Trophoblast cell (in vitro differentiated cells and primary cell): ENCODE results near the gene SEMA3F.

Experiments
- DNase-seq, 2 donors: peaks; one replicate each; pipeline ENCODE4 v3.0.0-alpha.2; 2016
- H2AFZ ChIP-seq: 2 replicates; pipeline ENCODE4 v1.6.1; 2013; ENCODE audit warnings: low read length, moderate library complexity, mild to moderate bottlenecking; ENCODE audit not compliant: insufficient read depth, poor library complexity
- H2AK5ac ChIP-seq: 2 replicates; pipeline ENCODE4 v1.6.1; 2013; ENCODE audit warnings: mild to moderate bottlenecking, low read length
- H2BK120ac ChIP-seq: 2 replicates; pipeline ENCODE4 v1.6.1; 2013; ENCODE audit warnings: low read length, mild to moderate bottlenecking, moderate library complexity; ENCODE audit not compliant: insufficient read depth, poor library complexity
- H2BK12ac ChIP-seq: 2 replicates; pipeline ENCODE4 v1.6.1; 2013; ENCODE audit warnings: mild to moderate bottlenecking, low read length, moderate library complexity
- H2BK5ac ChIP-seq: 2 replicates; pipeline ENCODE4 v1.6.1; 2013; ENCODE audit warnings: low read length, low read depth, moderate library complexity, mild to moderate bottlenecking; ENCODE audit not compliant: poor library complexity
- H3K14ac ChIP-seq: 2 replicates; pipeline ENCODE4 v1.6.1; 2013; ENCODE audit warnings: mild to moderate bottlenecking, low read length
- H3K18ac ChIP-seq: 2 replicates; pipeline ENCODE4 v1.6.1; 2013; ENCODE audit warnings: mild to moderate bottlenecking, low read length
- H3K23ac ChIP-seq: 2 replicates; pipeline ENCODE4 v1.6.1; 2013; ENCODE audit warnings: low read length
- H3K27ac ChIP-seq: 2 replicates; pipeline ENCODE4 v1.5.1; 2013; ENCODE audit warnings: low read depth, mild to moderate bottlenecking, inconsistent platforms, low read length, moderate library complexity
- H3K27me3 ChIP-seq: 2 replicates; pipeline ENCODE4 v1.6.1; 2013; ENCODE audit warnings: inconsistent platforms, mild to moderate bottlenecking, low read length, moderate library complexity; ENCODE audit not compliant: insufficient read depth
- H3K36me3 ChIP-seq, 2 experiments: 1 replicate in 1 of 2; 2 replicates in 1 of 2; pipeline ENCODE4 v1.6.1; 2013; ENCODE audit warnings: low read length in 2 of 2, mild to moderate bottlenecking in 2 of 2, moderate library complexity in 1 of 2; ENCODE audit not compliant: insufficient read depth in 2 of 2, control insufficient read depth in 1 of 2
- H3K4ac ChIP-seq: 2 replicates; pipeline ENCODE4 v1.6.1; 2013; ENCODE audit warnings: low read depth, mild to moderate bottlenecking, low read length, moderate library complexity
- H3K4me1 ChIP-seq, 2 experiments: 1 replicate in 1 of 2; 2 replicates in 1 of 2; pipeline ENCODE4 v1.6.1; 2013; ENCODE audit warnings: low read length in 2 of 2, mild to moderate bottlenecking in 2 of 2, moderate library complexity in 1 of 2; ENCODE audit not compliant: insufficient read depth in 2 of 2, control insufficient read depth in 1 of 2
- H3K4me2 ChIP-seq: 2 replicates; pipeline ENCODE4 v1.6.1; 2013; ENCODE audit warnings: inconsistent platforms, mild to moderate bottlenecking, low read length, moderate library complexity
- H3K4me3 ChIP-seq: 2 replicates; pipeline ENCODE4 v1.5.1; 2013; ENCODE audit warnings: mild to moderate bottlenecking, low read depth, low read length, inconsistent platforms
- H3K79me1 ChIP-seq: one replicate; pipeline ENCODE4 v1.6.1; 2013; ENCODE audit warnings: low read length
- H3K79me2 ChIP-seq: 2 replicates; pipeline ENCODE4 v1.6.1; 2013; ENCODE audit warnings: low read length, mild to moderate bottlenecking; ENCODE audit not compliant: control insufficient read depth, insufficient read depth, poor library complexity
- H3K9ac ChIP-seq: 2 replicates; pipeline ENCODE4 v1.6.1; 2013; ENCODE audit warnings: mild to moderate bottlenecking, low read length
- H3K9me3 ChIP-seq: 2 replicates; pipeline ENCODE4 v1.6.1; 2013; ENCODE audit warnings: low read depth, mild to moderate bottlenecking, control low read depth, inconsistent platforms, low read length; ENCODE audit not compliant: insufficient read depth
- H4K12ac ChIP-seq: 2 replicates; pipeline ENCODE4 v1.6.1; 2013; ENCODE audit warnings: low read depth, mild to moderate bottlenecking, low read length, moderate library complexity
- H4K8ac ChIP-seq: 2 replicates; pipeline ENCODE4 v1.6.1; 2013; ENCODE audit warnings: low read depth, mild to moderate bottlenecking, low read length, moderate library complexity
- H4K91ac ChIP-seq: one replicate; pipeline ENCODE4 v1.6.1; 2013; ENCODE audit warnings: low read depth, mild to moderate bottlenecking, low read length, moderate library complexity
- WGBS: extraction: QIAGEN DNeasy Blood & Tissue Kit; methylation state at CpG from one replicate; pipeline ENCODE4 v1.1.7; 2013; ENCODE audit warnings: missing lambda C conversion rate; ENCODE audit not compliant: insufficient read length, insufficient coverage; ENCODE audit errors: extremely low coverage; 5-methylcytosine and 5-hydroxymethylcytosine counted together

SEMA3F gene

GRCh38 chr3:50212971-50213370 lies 57.8 kb downstream of the SEMA3F start:
- H3K9me3 ChIP-seq = no peaks in the 10 kb centered on the region

GRCh38 chr3:50213373-50213772 lies 58.2 kb downstream of the SEMA3F start:
- Histone ChIP-seq H3K79me2 (no peaks in the 10 kb centered on the region), H3K36me3 (peaks cover 0 to 2% of the 10 kb centered on the region in 2 experiments), H3K4me1 (peaks cover 2 to 3% of the 10 kb centered on the region in 2 experiments), H3K9me3 (peaks cover 3% of the 10 kb centered on the region), H2AK5ac (no peak overlapping the region), H2BK120ac (no peak overlapping the region), H3K4me2 (no peak overlapping the region), H3K23ac (no peak overlapping the region), H4K12ac (no peak overlapping the region), H2BK12ac (no peak overlapping the region), H3K27ac (no peak overlapping the region), H4K8ac (no peak overlapping the region), H3K14ac (no peak overlapping the region), H3K4ac (no peak overlapping the region), H3K9ac (no peak overlapping the region), H3K79me1 (no peaks in the 10 kb centered on the region), H2BK5ac (no peak overlapping the region), H3K4me3 (no peak overlapping the region), H4K91ac (no peak overlapping the region), H3K18ac (no peak overlapping the region), H3K27me3 (no peaks in the 10 kb centered on the region), H2AFZ (no peak overlapping the region)
- DNase-seq = no peak
- no CpG with 5 or more reads among the region's 12 CpGs for WGBS

More at GRCh38 chr3:50212971-50213370, 57.8 kb downstream of the SEMA3F start:
- Histone ChIP-seq H4K91ac (no peak overlapping the region), H3K18ac (peak overlapping the region; percentile 43), H3K27ac (no peak overlapping the region), H2BK12ac (no peak overlapping the region), H3K4me2 (no peak overlapping the region), H2BK5ac (no peak overlapping the region), H3K36me3 (peaks cover 0 to 2% of the 10 kb centered on the region in 2 experiments), H4K12ac (no peak overlapping the region), H2AK5ac (no peak overlapping the region), H4K8ac (no peak overlapping the region), H3K27me3 (no peaks in the 10 kb centered on the region), H3K4ac (no peak overlapping the region), H3K9ac (no peak overlapping the region), H3K79me2 (no peaks in the 10 kb centered on the region), H2BK120ac (peak overlapping the region; percentile 11), H3K23ac (no peak overlapping the region), H3K79me1 (no peaks in the 10 kb centered on the region), H3K4me1 (peaks cover 2 to 3% of the 10 kb centered on the region in 2 experiments), H3K4me3 (no peak overlapping the region), H2AFZ (no peak overlapping the region), H3K14ac (no peak overlapping the region)
- WGBS = no CpG with 5 or more reads among the region's 3 CpGs
- DNase-seq = no peak

- WGBS = no CpG with 5 or more reads among the region's 10 CpGs
These were observed 59.7 kb downstream of the SEMA3F start for GRCh38 chr3:50214824-50215223.

GRCh38 chr3:50215529-50215928 lies 60.4 kb downstream of the SEMA3F start:
- peaks cover 2 to 4% of the 10 kb centered on the region in 2 experiments for H3K36me3 ChIP-seq
- no peak overlapping the region for H3K14ac ChIP-seq
- H3K18ac ChIP-seq = no peak overlapping the region
- H3K23ac ChIP-seq = no peak overlapping the region
- H3K27ac ChIP-seq = no peak overlapping the region
- no peak overlapping the region for H3K9ac ChIP-seq
- H2BK5ac ChIP-seq = no peak overlapping the region
- peaks cover 3% of the 10 kb centered on the region for H3K9me3 ChIP-seq
- no peak overlapping the region for H4K8ac ChIP-seq
- H2AFZ ChIP-seq = no peak overlapping the region
- H2BK12ac ChIP-seq = no peak overlapping the region
- no peak overlapping the region for H2AK5ac ChIP-seq
- no peak overlapping the region for H3K4me2 ChIP-seq
- no peak overlapping the region for H4K91ac ChIP-seq
- H3K4me3 ChIP-seq = no peak overlapping the region
- H3K27me3 ChIP-seq = no peaks in the 10 kb centered on the region
- H3K79me2 ChIP-seq = no peaks in the 10 kb centered on the region
- H3K4ac ChIP-seq = no peak overlapping the region
- no peaks in the 10 kb centered on the region for H3K79me1 ChIP-seq
- WGBS = no CpG with 5 or more reads among the region's 9 CpGs
- no peak overlapping the region for H4K12ac ChIP-seq
- H2BK120ac ChIP-seq = no peak overlapping the region
- no peak for DNase-seq
- peaks cover 2 to 3% of the 10 kb centered on the region in 2 experiments for H3K4me1 ChIP-seq

More at GRCh38 chr3:50214824-50215223, 59.7 kb downstream of the SEMA3F start:
- no peak overlapping the region for H4K8ac ChIP-seq
- H2AK5ac ChIP-seq = no peak overlapping the region
- H3K79me1 ChIP-seq = no peaks in the 10 kb centered on the region
- H3K79me2 ChIP-seq = no peaks in the 10 kb centered on the region
- H4K12ac ChIP-seq = no peak overlapping the region
- H4K91ac ChIP-seq = no peak overlapping the region
- no peak overlapping the region for H3K14ac ChIP-seq
- no peak overlapping the region for H3K9ac ChIP-seq
- no peak overlapping the region for H3K4ac ChIP-seq
- H3K4me1 ChIP-seq = peaks cover 2 to 3% of the 10 kb centered on the region in 2 experiments
- no peak overlapping the region for H3K23ac ChIP-seq
- no peak overlapping the region for H3K4me3 ChIP-seq
- no peak overlapping the region for H3K27ac ChIP-seq
- H2BK12ac ChIP-seq = no peak overlapping the region
- H2BK5ac ChIP-seq = no peak overlapping the region
- H2BK120ac ChIP-seq = no peak overlapping the region
- H3K27me3 ChIP-seq = no peaks in the 10 kb centered on the region
- peaks cover 2 to 4% of the 10 kb centered on the region in 2 experiments for H3K36me3 ChIP-seq
- peaks cover 3% of the 10 kb centered on the region for H3K9me3 ChIP-seq
- no peak for DNase-seq
- no peak overlapping the region for H3K18ac ChIP-seq
- no peak overlapping the region for H3K4me2 ChIP-seq
- H2AFZ ChIP-seq = no peak overlapping the region
